HG03060 (cell line): ENCODE measurements around the gene PDE4C.

Experiments used
- ATAC-seq: cut with Tn5 transposase; IDR thresholded peaks from one replicate; pipeline ENCODE4 v1.9.1; 2021; ENCODE audit warnings: low read depth, moderate number of reproducible peaks; ENCODE audit not compliant: unreplicated experiment

The PDE4C gene

DNA sequence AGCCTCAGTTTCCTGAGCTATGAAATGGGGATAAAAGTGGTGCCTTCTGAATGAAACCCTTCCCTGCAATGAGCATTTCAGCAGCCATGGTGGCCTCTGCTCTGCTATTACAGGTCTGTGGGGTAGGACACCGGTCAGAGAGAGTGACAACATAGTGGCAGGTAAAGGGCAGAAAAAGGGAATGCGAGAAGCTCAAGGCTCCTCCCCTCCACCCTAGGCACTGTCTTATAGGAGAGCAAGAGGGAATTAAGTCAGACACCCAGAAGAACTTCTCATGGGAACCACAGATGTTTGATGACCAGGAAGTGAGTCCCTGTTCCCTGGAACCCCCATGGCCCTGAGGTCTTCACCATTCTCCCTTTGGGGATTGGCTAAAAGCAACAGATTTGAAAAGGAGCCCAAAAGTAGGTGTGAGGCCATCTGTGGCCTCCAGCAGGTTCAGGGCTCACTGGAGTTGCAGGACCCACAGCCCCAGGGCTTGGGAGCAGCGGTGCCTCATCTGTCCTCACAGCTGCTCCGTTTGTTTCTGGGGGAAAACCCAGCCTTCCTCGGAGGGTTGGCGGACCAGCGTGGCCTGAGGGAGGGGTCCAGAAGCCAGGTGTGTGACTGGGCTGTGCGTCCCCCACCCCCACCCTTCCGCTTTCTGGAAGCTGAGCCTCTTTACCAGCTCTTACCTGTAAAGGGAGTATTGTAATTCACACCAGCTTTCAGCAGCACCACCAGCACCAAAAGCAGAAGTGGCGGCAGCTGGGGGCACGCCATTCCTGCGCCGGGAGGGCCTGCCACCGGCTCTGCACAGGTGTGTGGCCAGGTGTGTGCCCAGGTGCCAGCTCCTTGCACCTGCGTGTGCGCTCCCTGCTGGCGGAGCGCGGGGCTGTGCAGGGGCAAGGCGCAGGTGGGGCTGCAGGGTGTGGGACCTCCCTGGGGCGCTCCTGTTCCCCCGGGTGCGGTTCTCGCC, 28.6 kb upstream of the PDE4C start:
- no peak for ATAC-seq

- ATAC-seq, result no peak
These were observed 27.5 kb upstream of the PDE4C start for GRCh38 chr19:18253716-18254115.

DNA sequence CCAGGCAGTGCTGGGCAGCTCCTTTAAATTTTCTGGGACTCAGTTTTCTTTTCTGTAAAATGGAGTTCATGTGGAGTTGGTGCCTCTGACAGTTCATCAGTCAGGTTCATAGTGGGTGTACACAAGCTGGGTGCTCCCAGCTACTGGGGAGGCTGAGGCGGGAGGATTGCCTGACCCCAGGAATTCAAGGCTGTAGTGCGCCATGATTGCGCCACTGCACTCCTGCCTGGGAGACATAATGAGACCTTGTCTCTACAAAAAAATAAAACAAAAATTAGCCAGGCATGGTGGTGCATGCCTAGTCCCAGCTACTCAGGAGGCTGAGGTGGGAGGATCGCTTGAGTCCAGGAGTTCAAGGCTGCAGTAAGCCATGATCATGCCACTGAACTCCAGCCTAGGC, 26.9 kb upstream of the PDE4C start:
- ATAC-seq, result no peak

DNA sequence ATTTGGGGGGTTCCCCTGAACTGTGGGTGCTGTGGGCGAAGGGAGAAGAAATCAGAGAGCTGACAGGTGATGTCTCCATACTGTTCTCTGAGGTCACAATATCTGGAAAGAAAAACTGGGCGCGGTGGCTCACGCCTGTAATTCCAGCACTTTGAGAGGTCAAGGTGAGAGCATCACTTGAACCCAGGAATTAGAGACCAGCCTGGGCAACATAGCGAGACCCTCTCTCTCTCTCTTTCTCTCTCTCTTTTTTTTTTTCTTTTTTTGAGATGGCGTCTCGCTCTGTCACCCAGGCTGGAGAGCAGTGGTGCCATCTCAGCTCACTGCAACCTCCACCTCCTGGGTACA, 26.1 kb upstream of the PDE4C start:
- no peak for ATAC-seq

GRCh38 chr19:18251587-18252369, 25.5 kb upstream of the PDE4C start:
- no peak for ATAC-seq

DNA sequence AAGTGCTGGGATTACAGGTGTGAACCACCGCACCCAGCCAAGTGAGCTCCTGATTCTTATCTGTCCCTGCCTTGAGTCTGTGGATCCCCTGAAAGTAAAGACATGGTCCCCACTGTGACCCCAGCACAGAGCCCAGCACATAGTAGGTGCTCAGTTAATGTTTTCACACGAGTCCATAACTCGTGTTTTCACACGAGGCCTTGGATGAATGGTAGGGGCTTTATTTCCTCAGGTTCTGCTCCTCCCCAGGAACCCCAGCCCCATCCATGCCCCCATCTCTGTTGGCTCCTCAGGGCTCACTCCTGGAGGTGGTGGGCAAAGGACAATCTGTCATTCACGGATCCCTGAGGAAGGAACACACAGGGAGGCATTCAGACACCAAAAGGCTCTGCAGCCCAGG, 23.6 kb upstream of the PDE4C start:
- no peak for ATAC-seq

DNA sequence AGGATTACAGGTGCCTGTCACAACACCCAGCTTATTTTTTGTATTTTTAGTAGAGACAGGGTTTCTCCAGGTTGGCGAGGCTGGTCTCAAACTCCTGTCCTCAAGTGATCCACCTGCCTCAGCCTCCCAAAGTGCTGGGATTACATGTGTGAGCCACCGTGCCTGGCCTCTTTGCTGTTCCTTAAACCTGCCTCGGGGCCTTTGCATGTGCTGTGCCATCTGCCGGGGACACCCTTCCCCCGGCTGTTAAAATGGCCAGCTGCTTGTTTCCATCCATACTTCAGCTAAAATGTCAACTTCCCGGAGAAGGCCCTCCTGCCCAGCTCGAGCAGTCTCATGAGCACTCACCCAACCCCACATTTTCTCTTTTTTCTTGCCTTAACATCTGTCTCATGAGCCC, 19.1 kb upstream of the PDE4C start:
- ATAC-seq, result no peak

GRCh38 chr19:18239303-18239702, 13.1 kb upstream of the PDE4C start:
- ATAC-seq, result no peak

GRCh38 chr19:18234194-18234593, 8.0 kb upstream of the PDE4C start:
- no peak for ATAC-seq

DNA sequence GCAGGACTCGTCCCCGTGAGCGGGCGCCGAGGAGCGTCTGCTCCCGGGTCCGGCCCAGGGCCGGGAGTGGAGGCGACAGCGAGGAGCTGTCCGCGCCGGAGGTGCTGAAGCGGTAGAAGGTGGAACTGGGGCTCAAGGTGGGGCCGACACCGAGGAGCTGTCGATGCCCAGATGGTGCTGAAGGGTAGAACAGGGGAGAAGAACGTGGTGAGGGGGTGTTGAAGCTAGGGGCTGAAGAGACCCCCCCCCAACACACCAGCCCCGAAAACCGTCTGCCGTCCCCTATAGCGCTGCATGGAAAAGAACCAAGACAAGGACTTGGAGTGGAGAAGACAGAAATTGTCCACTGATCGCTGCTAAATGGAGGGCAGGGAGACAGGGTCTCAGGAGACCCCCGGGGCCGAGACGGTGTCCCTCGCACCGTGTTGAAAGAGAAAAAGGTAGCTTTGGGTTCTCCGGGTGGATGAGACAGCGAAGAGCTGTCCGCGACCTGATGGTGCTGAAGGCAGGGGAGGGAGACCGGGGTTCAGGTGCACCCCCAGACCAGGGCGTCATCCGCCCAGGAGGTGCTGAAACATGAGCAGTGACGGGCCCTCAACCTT, 7.1 kb upstream of the PDE4C start:
- ATAC-seq, result no peak

DNA sequence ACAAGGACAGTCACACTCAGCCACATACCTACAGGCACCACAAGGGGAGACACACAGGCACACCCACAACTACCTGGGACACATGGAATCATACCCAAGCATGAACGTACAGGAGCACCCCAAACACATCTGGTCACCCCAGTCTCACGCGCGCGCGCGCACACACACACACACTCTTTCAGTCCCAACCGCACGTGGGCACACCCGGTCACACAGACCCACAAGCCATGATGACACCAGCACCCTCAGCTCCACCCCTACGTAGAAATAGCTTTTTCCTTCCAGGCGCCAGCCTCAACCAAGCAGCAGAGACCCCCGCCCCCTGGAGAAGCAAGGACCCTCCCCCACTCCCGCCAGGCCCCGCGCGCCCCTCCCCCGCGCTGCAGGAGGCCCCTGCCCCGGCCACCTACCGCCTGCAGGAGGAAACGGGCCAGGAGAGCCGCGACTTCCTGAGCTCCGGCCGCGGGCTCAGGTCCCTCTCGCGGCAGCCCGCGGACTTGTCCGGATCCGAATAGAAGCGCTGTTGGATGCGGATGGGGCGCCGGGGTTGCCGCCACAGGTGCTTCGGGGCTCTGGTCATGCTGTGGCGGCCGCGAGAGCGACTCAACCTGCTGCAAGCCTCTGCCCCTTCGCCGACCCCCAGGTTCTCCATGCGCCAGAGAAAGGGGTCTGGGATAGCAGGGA, 6.4 kb upstream of the PDE4C start:
- ATAC-seq, result no peak

DNA sequence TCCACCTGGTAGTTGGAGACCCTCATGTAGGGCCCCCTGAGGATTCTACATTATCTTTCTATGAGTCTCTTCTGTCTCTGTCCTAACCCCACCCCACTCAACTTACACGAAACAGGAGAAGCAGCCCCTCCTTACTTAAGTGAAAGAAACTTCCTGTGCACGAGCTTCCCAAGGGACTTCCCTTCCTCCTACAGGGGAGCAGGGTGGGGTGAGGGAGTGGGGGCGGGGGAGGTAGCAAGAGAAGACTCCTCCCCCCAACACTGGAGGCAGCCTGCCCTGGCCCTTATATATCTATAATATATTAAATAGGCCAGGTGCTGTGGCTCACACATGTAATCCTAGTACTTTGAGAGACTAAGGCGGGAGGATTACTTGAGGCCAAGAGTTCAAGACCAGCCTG, 5.5 kb upstream of the PDE4C start:
- no peak for ATAC-seq

DNA sequence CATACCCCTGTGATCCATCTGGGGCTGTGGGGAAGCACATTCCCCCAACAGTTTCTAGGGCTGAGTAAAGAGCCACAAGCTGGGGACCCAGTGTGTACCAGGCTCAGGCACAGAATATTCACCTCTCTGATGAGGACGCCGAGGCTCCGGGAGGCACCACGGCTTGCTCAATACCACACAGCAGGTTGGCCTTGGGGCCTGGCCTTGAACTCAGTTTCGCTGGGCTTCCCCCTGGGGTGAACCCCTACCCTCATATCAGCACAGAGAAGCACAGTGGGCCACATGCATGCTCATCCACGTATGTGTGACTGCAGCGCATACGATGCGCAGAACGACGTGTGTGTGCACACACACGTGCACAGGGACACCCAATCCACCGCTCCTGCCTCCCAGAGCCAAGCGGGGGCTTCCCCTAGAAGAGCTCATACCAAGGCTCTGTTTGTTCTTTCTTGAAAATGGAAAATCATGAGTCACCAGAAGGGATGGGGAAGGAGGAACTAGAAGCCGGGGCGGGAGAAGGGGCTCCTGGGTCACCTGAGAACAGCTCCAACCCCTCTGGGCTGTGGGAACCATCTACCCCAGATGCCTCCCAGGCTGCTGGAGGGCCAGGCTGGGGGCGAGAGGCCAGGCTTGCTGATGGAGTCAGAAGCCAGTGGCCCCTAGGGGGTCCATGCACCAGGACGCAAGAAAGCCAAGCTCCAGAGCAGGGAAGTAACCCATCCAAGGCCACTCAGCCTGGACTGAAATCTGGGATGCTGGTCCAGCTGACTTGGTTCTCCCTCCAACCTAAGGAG, 4.9 kb upstream of the PDE4C start:
- ATAC-seq, result no peak

DNA sequence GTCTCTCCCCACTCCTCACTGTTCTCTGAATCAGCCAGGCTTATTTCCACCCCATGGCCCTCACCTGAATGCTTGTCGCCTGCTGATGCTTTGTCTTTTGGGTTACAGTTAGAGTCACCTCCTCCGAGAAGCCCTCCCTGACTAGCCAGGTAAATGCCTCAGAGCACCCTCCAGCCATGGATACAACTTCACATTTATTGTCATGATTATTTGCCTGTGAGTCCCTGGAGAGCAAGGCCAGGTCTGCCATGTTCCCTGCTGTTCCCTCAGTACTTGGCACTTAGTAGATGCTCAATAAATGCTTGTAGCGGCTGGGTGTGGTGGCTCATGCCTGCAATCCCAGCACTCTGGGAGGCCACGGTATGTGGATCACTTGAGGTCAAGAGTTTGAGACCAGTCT, 3.7 kb upstream of the PDE4C start:
- ATAC-seq, result no peak

GRCh38 chr19:18229474-18229873, 3.2 kb upstream of the PDE4C start:
- ATAC-seq, result no peak

DNA sequence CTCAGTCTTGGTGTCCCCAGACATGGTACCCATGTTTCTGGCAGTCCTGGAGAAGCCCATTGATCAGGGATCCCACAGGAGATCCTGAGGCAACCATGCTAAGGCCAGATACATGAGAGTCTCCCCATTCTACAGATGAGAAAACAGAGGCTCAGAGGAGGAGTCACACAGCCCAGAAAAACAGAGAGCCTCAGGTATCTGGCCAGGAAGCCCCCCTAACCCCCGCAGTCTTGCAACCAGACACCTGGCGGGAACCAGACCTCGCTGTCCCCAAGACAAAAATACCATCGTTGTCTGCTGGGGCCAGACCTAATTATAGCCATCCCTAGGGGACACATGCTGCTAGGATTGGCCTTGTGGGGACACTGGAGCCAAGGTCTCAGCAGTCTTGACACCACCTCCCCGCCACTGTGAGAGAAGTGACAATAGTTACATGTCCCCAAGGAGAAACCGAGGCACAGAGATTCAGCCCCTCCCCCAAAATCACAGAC, 1.6 kb upstream of the PDE4C start:
- no peak for ATAC-seq

DNA sequence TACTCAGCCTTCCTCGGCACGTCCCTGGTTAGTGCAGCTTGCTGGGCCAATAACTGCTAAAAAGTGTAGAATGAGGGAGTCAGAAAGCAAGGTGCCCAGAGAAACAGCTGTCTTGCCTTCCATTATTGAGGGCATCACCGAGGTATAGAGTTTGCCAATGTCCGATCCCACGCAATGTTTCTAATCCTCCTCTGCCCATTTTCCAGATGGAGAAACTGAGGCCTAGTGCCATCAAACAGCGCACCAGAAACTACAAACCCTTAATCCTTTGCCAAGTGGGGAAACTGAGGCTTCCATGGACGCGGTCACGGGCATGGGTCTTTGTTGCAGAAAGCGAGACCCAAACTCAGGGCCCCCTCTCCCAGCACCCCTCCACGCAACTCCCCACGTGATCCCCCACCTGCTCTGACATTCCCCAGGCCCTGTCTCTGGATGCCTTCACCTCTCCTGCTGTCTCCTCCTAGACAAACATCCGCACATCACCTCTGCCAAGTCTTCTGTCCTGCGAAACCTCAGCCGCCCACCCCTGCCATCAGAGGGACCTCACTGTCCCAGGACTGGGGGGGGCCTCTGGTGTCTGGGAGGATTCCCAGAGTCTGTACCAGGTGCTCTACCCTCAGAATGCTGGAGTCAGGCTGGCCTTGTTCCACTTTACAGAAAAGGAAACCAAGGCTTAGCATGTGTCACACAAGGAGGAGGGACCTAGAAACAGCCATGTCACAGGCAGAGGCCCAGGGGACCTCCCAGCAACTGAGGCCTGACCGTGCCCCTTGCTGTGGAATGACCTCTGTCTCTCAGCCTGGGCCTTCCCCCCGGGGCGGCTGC, 930 bp upstream of the PDE4C start:
- ATAC-seq, result no peak

GRCh38 chr19:18225355-18225701, 910 bp downstream of the PDE4C start:
- no peak for ATAC-seq
